ENCODE measurements around the gene SLC25A5. TPM values are rescaled to one million over a fixed set of nuclear protein-coding genes. Genes with fewer than 3 reads are reported as not detected.

Gene SLC25A5
- total RNA-seq, 1 experiment from 2014 or later, result 641 TPM

DNA sequence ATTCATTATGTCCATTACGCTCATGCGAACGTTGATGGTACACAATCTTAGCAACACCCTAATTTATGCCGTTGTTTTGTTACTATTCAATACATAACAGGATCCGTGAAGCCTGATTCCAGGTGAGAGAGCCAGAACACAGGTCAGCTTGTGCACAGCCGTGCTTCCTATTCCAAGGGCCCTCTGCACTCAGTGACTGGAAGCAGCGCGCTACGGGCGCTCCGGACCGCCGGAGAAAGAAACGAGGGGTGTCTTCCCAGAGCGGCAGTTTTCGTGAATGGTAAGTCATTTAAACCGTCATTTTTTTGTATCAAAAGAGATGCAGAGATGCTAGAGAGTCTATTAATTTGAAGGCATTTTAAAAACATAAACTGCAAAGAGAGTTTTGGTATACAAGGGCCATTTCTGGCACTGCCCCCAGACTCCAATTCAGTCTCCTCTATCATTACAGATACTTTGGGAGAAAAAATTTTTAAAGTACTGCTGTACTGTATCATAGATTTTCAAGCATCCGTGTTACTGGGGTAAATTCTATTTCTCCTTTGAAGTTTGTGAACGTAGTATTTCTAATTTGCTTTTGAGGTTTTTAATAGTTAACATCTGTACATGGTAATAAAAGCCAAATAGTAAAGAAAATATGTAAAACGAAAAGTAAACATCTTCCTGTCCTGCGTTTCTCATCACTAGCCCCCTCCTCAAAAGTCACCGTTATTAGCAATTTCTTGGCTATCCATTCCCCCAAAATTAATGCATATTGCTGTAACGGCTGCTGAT is 6.6 kb downstream of the SLC25A5 start:
- Histone ChIP-seq H3K4me1 (ENCODE audit: control insufficient read depth in 1 of 2, insufficient read depth in 2 of 2, low read length in 2 of 2) (peaks cover 0 to 9% of the 10 kb centered on the region in 2 experiments; a peak in 2 of 4 replicates), H4K20me1 (ENCODE audit: insufficient read depth) (no peaks in the 10 kb centered on the region), H3K27me3 (ENCODE audit: insufficient read depth, low read length) (no peaks in the 10 kb centered on the region), H2AFZ (ENCODE audit: low read depth, low read length, poor library complexity, severe bottlenecking) (no peak overlapping the region), H3K9ac (ENCODE audit: low read length) (no peak overlapping the region), H3K9me3 (ENCODE audit: control insufficient read depth in 1 of 2, insufficient read depth in 1 of 2, low read depth in 1 of 2, low read length in 2 of 2) (no peaks in the 10 kb centered on the region), H3K27ac (ENCODE audit: low read depth, low read length) (no peak overlapping the region), H3K4me3 (replicated peaks in 1 of 2; ENCODE audit: low read depth in 1 of 2, low read length in 2 of 2) (no peak overlapping the region), H3K36me3 (ENCODE audit: control insufficient read depth in 1 of 2, insufficient read depth in 2 of 2, low read length in 2 of 2) (peaks cover 6 to 11% of the 10 kb centered on the region in 2 experiments; a peak in 2 of 4 replicates), H3K4me2 (ENCODE audit: low read length) (no peak overlapping the region), H3K9me2 (ENCODE audit: insufficient read depth) (no peaks in the 10 kb centered on the region), H3K79me2 (ENCODE audit: insufficient read depth, low read length) (no peaks in the 10 kb centered on the region)
- DNase-seq (ENCODE audit: low read depth, low spot score), result no peak
- no peak for TF ChIP-seq POLR2A (IDR thresholded peaks at IDR 0.05; ENCODE audit: borderline replicate concordance, extremely low read depth, insufficient read depth, insufficient read length)
- no peak for TF ChIP-seq EZH2 (IDR thresholded peaks at IDR 0.05)
- ChIA-PET RAD21 (ENCODE audit: low non-redundant PET in 1 of 2, low total read pairs in 2 of 2, uncharacterized antibody in 2 of 2, unreplicated experiment in 2 of 2) (no interaction called here), POLR2A (interaction anchor here (0.6 kb wide), 1 partner anchor 24 kb away, joined by 3 read pairs; no protein-coding TSS in a partner anchor), CTCF (interaction anchor here (1.0 kb wide), 1 partner anchor 8 kb away, joined by 4 read pairs; no protein-coding TSS in a partner anchor)
- BruUV-seq (replicated peaks), result no TSS peak
- no peak for ATAC-seq
- intact Hi-C loops (cut with micrococcal nuclease), result no loop called here

DNA sequence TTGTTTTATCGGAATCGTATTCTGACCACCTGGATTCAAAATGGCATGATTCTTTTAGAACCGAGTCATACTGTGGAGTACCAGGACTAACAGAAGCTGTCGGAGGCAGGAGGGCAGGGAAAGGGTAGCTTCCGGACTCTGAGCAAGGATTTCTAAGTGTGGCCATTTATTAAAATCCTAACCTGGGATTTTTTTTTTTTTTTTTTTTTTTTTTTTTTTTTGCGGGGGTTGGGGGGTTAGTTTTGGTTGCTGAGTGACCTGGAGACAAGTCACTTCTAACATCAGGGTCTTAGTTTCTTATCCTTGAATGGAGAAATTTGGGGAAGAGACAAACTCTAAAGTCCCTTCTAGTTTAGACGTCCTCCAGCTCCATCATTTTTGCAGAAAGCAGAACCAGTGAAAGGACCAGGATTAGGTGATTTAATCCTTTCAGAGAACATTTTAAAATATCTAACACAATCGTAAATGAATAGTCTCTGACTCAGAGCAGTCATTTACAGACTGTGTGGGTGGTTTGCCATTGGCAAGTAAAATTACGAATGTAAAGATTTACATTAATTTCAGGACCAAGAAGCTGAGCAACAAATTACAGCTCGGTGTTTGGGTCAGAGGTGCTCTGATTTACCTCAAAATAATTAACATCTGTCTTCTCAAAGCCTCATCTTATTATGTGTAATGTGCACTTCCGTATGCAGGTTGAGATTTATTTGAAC is 7.3 kb downstream of the SLC25A5 start:
- no peaks in the 10 kb centered on the region for H3K27me3 ChIP-seq (ENCODE audit: insufficient read depth, low read length)
- no peaks in the 10 kb centered on the region for H3K9me3 ChIP-seq (ENCODE audit: control insufficient read depth in 1 of 2, insufficient read depth in 1 of 2, low read depth in 1 of 2, low read length in 2 of 2)
- H3K27ac ChIP-seq (ENCODE audit: low read depth, low read length), result no peak overlapping the region
- POLR2A ChIA-PET, result interaction anchor here (0.6 kb wide), 1 partner anchor 23 kb away, joined by 3 read pairs; no protein-coding TSS in a partner anchor
- RAD21 ChIA-PET (ENCODE audit: low non-redundant PET in 1 of 2, low total read pairs in 2 of 2, uncharacterized antibody in 2 of 2, unreplicated experiment in 2 of 2), result no interaction called here
- CTCF ChIA-PET, result no interaction called here
- no peak for ATAC-seq
- no peak overlapping the region for H3K9ac ChIP-seq (ENCODE audit: low read length)
- H2AFZ ChIP-seq (ENCODE audit: low read depth, low read length, poor library complexity, severe bottlenecking), result no peak overlapping the region
- no peaks in the 10 kb centered on the region for H3K79me2 ChIP-seq (ENCODE audit: insufficient read depth, low read length)
- intact Hi-C loops (cut with micrococcal nuclease), result no loop called here
- no TSS peak for BruUV-seq (replicated peaks)
- no peaks in the 10 kb centered on the region for H4K20me1 ChIP-seq (ENCODE audit: insufficient read depth)
- no peak overlapping the region for H3K4me3 ChIP-seq (replicated peaks in 1 of 2; ENCODE audit: low read depth in 1 of 2, low read length in 2 of 2)
- H3K4me1 ChIP-seq (ENCODE audit: control insufficient read depth in 1 of 2, insufficient read depth in 2 of 2, low read length in 2 of 2), result peaks cover 0 to 9% of the 10 kb centered on the region in 2 experiments; a peak in 2 of 4 replicates
- H3K9me2 ChIP-seq (ENCODE audit: insufficient read depth), result no peaks in the 10 kb centered on the region
- H3K4me2 ChIP-seq (ENCODE audit: low read length), result no peak overlapping the region; the same call in 1 of the 2 replicates
- DNase-seq (ENCODE audit: low read depth, low spot score), result no peak
- H3K36me3 ChIP-seq (ENCODE audit: control insufficient read depth in 1 of 2, insufficient read depth in 2 of 2, low read length in 2 of 2), result peaks cover 2 to 4% of the 10 kb centered on the region in 2 experiments; a peak in 2 of 4 replicates
- TF ChIP-seq CEBPB (IDR thresholded peaks at IDR 0.05; ENCODE audit: low read depth) (no peak), JUND (IDR thresholded peaks at IDR 0.05) (no peak), RAD21 (IDR thresholded peaks at IDR 0.05; ENCODE audit: low read depth) (no peak), FOSL1 (IDR thresholded peaks at IDR 0.05; ENCODE audit: low read depth) (no peak), SP1 (IDR thresholded peaks at IDR 0.05; ENCODE audit: low read depth) (no peak), ZFX (IDR thresholded peaks at IDR 0.05) (no peak), ELF1 (IDR thresholded peaks at IDR 0.05; ENCODE audit: borderline replicate concordance, low read depth) (no peak), SRF (IDR thresholded peaks at IDR 0.05; ENCODE audit: low read depth) (no peak), CBX3 (IDR thresholded peaks at IDR 0.05; ENCODE audit: low read depth) (no peak)
- TF ChIP-seq, protein P1, sequence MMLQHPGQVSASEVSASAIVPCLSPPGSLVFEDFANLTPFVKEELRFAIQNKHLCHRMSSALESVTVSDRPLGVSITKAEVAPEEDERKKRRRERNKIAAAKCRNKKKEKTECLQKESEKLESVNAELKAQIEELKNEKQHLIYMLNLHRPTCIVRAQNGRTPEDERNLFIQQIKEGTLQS (IDR thresholded peaks at IDR 0.05), result no peak
- TF ChIP-seq, protein P2, sequence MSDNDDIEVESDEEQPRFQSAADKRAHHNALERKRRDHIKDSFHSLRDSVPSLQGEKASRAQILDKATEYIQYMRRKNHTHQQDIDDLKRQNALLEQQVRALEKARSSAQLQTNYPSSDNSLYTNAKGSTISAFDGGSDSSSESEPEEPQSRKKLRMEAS (IDR thresholded peaks at IDR 0.05), result no peak
- TF ChIP-seq, protein P3, sequence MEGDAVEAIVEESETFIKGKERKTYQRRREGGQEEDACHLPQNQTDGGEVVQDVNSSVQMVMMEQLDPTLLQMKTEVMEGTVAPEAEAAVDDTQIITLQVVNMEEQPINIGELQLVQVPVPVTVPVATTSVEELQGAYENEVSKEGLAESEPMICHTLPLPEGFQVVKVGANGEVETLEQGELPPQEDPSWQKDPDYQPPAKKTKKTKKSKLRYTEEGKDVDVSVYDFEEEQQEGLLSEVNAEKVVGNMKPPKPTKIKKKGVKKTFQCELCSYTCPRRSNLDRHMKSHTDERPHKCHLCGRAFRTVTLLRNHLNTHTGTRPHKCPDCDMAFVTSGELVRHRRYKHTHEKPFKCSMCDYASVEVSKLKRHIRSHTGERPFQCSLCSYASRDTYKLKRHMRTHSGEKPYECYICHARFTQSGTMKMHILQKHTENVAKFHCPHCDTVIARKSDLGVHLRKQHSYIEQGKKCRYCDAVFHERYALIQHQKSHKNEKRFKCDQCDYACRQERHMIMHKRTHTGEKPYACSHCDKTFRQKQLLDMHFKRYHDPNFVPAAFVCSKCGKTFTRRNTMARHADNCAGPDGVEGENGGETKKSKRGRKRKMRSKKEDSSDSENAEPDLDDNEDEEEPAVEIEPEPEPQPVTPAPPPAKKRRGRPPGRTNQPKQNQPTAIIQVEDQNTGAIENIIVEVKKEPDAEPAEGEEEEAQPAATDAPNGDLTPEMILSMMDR (IDR thresholded peaks at IDR 0.05 in 2 of 3, conservative IDR thresholded peaks at IDR 0.05 in 1 of 3; ENCODE audit: borderline replicate concordance in 1 of 3, insufficient read depth in 1 of 3, low read depth in 2 of 3, low read length in 2 of 3), result no peak
